Stimulated activated CD4-positive, alpha-beta T cell treated with anti-CD3 and anti-CD28 coated beads, TNF-alpha, amount 100 ng/mL, for 4 hours (primary cell): ENCODE data around the gene OR51B4.
"Not testable (repeated sequence)": the region's sequence is repeated elsewhere in the genome, so short reads cannot be mapped to it uniquely, and the experiment has no call there.

ENCODE experiments used
- DNase-seq, 3 experiments: peaks; one replicate each; pipeline ENCODE4 v3.0.0-alpha.2; 2020; ENCODE audit warnings: low read depth in 3 of 3

Gene OR51B4

DNA sequence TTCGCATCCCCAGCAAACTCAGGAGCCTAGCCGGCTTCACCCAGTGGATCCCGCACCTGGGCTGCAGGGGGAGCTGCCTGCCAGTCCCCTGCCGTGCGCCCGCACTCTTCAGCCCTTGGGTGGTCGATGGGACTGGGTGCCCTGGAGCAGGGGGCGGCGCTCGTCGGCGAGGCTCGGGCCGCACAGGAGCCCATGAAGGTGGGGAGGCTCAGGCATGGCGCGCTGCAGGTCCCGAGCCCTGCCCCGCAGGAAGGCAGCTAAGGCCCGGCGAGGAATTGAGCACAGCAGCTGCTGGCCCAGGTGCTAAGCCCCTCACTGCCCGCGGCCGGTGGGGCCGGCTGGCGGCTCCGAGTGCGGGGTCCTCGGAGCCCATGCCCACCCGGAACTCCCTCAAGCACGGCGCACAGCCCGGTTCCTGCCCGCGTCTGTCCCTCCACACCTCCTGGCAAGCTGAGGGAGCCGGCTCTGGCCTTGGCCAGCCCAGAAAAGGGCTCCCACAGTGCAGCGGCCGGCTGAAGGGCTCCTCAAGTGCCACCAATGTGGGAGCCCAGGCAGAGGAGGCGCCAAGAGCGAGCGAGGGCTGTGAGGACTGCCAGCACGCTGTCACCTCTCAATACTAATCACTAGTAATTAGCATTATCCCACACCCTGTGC lies 7.3 kb downstream of the OR51B4 start:
- not testable (repeated sequence) for DNase-seq

DNA sequence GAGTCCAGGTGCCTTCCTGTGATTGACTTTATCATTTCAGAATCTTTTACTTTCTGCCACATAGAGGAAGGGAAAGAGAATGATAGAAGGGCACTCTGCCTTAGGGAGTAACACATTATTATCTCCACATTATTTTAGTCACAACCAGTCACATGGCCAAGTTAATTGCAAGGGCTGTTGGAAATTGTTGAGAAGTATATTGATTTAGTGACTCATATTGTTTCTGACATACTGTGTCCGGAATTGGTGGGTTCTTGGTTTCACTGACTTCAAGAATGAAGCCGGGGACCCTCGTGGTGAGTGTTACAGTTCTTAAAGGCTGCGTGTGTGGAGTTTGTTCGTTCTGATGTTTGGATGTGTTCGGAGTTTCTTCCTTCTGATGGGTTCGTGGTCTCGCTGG lies 8.7 kb downstream of the OR51B4 start:
- no peak for DNase-seq

DNA sequence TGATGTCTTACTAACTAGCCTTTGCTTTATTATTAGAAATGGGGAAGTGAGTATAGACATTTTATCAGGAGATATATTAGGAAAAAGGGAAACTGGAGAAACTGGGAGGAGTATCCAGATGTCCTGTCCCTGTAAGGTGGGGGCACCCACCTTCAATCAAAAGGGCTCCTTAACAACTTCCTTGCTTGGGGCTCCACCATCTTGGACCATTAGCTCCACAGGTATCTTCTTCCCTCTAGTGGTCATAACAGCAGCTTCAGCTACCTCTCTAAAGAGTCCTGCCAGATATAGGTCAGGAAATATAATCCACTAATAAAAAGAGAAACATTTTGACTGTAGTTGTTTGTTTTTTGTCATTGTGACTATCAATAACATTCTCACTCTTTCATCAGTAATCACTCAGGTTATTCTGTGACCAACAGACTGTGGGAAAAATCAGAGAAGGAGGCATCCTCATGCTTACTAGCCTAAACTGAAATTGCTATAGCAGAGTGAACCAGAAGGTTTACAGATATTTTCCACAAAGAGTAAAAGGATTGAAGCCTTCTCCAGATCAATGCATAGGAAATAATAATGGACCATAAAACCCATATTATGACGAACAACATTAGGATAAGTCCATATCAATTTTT lies 10.4 kb downstream of the OR51B4 start:
- no peak for DNase-seq

DNA sequence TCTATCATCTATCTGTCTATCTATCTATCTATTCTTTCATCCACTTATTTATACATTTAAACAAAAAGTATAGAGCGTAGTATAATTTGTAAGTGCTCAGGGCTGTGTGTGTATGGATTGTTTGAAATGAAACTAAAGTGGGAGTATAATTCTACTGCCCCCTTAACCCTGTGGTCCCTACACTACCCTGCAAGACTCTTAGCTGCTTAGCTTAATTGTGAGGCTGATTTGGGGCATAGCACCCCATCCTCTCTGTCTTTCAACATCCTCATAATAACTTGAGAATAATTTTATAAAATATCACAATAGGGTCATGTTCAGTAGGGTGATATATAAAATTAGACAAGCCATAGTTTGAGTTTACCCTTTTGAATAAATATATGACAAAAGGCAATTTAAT lies 11.6 kb downstream of the OR51B4 start:
- no peak for DNase-seq

DNA sequence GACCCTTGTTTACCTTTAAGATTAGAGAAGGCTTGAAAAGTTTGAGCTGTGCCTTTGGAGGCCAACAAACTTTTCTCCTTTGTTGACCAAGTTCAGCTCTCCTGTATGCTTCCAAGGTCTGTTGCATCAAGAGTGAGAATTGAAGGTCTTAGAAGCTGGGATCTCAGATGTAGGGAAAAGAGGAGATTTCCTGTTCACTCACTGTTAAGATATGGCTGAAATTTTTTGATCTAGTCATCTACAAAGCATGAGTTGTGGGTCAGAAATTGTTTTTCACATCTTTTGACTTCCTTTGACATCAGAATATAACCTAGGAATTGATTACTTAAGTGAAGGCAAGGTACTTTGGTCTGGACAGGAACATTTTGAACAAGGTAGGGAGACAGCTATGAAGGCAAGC lies 12.1 kb downstream of the OR51B4 start:
- no peak for DNase-seq

DNA sequence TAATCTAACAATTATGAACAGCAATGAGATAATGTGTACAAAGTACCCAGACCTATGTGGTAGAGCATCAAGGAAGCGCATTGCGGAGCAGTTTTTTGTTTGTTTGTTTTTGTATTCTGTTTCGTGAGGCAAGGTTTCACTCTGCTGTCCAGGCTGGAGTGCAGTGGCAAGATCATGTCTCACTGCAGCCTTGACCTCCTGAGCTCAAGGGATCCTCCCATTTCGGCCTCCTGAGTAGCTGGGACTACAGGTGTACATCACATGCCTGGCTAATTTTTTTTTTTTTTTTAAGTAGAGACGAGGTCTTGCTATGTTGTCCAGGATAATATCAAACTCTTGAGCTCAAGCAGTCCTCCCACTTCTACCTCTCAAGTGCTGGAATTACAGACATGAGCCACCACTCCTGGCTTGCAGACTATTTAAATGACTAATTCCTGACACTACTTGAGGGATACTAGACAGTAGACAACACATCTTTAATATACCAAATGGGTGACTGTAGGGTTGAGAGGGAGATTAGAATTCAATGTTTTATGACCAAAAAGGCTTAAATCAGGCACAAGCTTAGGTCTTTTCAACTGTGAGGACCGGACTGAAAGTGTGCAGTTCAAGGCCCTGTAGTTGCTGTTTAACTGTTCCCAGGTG lies 12.7 kb downstream of the OR51B4 start:
- DNase-seq: no peak

DNA sequence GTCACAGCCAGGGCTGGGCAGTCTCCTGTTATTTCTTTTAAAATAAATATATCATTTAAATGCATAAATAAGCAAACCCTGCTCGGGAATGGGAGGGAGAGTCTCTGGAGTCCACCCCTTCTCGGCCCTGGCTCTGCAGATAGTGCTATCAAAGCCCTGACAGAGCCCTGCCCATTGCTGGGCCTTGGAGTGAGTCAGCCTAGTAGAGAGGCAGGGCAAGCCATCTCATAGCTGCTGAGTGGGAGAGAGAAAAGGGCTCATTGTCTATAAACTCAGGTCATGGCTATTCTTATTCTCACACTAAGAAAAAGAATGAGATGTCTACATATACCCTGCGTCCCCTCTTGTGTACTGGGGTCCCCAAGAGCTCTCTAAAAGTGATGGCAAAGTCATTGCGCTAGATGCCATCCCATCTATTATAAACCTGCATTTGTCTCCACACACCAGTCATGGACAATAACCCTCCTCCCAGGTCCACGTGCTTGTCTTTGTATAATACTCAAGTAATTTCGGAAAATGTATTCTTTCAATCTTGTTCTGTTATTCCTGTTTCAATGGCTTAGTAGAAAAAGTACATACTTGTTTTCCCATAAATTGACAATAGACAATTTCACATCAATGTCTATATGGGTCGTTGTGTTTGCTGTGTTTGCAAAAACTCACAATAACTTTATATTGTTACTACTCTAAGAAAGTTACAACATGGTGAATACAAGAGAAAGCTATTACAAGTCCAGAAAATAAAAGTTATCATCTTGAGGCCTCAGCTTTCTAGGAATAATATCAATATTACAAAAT lies 13.4 kb downstream of the OR51B4 start:
- no peak for DNase-seq

DNA sequence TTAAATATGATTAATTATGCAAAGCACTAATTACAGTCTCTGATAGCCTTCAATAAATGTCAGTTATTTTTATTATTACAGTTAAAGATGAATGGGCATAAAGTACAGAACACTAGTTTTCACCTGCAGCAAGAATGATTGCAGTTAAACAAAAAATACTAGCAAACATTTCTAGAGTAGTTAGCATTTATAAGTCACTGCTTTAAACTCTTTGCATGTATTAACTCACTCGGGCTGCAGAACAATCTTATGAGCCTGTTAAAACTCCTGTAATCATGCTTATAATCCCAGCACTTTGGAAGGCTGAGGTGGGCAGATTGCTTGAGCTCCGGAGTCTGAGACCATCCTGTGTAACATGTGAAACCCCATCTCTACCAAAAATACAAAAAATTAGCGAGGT lies 14.8 kb downstream of the OR51B4 start:
- DNase-seq: no peak

DNA sequence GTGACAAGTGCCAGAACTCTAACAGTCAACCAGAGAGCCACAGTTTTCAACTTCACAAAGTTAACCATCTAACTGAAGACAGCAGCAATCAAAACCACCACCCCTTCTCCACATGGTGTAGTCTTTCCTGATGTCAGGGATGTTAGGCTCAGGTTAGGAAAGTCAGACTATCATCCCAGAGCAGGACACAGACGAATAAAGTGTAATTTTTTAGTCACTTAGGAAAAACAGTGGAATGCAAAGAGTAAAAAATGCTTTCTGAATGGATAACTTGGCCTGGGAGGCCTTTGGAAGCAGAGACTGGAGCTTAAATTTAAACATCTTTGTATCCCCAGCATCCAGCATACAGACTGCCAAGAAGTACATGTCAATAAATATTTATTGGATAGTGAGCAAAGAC lies 15.4 kb downstream of the OR51B4 start:
- no peak for DNase-seq

DNA sequence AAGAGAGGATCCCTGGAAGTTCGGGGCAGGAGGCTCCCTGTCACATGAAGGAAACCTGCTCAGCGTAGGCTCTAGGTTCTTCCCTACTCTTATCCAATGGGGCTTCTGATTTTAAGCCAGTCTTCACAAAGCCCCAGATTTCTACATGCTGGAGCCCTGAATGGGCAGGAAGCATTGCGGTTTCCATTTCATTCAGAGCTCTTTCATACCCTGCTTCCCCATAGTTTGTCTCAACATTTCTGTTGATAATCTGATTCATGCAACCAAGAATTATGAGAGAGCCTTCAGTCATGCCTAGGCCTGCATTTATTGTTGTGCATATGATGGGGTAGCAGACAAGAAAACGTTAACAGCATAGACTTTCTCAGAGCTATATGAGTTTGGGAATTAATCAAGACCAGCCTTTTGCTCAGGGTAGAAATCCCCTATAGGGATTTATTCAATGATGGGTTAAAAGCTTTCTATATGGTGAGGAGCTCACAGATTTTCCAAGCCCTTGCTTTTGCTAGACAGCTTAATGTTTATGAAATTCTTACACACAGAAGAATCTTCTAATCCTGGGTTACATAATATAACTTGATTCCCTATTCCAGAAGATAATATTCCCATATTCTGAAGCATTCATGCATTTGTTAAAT lies 15.9 kb downstream of the OR51B4 start:
- DNase-seq: no peak

DNA sequence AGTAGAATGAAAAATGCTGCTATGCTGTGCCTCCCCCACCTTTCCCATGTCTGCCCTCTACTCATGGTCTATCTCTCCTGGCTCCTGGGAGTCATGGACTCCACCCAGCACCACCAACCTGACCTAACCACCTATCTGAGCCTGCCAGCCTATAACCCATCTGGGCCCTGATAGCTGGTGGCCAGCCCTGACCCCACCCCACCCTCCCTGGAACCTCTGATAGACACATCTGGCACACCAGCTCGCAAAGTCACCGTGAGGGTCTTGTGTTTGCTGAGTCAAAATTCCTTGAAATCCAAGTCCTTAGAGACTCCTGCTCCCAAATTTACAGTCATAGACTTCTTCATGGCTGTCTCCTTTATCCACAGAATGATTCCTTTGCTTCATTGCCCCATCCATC lies 17.1 kb downstream of the OR51B4 start:
- no peak for DNase-seq

DNA sequence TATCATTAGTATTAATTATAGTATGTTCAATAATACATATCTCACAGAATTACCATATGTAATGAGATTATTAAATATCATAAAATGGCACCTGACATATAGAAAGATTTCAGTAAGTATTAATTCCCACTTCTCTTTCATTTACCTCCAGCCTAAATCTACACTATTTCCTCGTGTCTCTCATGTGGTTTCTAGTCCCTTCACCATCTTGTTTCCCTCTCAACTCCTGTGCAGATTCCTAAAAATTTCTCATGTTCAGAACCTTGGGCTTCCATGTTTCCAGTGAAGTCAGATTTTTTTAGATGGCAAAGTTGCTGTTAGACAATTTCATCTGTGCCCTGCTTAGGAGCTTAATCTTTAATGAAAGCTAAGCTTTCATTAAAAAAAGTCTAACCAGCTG lies 17.9 kb downstream of the OR51B4 start:
- DNase-seq: no peak

DNA sequence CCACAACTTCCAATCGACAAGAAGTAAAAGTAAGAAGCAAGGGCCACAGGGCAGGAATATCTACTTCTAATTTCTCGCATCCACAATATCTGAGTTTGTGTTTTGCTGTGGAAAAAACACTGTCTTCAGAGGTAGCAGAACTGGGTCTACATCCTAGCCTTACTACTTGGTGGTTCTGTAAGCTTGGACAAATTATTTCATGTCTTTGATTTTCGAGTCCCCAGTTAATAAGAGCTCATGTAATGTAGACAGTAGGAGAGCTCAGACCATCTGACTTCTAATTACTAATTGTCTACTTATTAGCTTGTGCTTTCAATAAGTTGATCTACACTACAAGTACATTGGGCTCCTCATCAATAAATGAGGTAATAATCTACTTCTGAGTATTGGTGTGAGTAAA lies 18.7 kb downstream of the OR51B4 start:
- DNase-seq: no peak

DNA sequence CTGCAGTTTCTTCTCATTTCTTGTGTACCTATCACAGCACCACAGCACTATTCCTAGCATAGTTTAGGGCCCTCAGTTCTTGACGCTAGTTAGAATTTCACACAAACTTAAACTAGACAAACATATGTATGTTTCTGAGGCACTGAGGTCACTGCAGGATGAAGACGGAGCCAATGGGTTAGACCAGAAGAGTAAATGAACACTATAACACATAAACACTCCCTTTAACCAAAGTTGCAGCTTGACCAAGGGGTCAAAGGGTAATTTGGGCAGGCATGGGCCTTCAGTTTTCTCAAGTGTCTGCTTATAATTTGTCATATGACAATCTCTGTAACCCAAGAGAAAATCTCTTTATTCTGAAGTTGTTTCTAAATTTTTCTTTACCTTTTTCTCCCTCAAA lies 19.1 kb downstream of the OR51B4 start:
- DNase-seq: no peak

DNA sequence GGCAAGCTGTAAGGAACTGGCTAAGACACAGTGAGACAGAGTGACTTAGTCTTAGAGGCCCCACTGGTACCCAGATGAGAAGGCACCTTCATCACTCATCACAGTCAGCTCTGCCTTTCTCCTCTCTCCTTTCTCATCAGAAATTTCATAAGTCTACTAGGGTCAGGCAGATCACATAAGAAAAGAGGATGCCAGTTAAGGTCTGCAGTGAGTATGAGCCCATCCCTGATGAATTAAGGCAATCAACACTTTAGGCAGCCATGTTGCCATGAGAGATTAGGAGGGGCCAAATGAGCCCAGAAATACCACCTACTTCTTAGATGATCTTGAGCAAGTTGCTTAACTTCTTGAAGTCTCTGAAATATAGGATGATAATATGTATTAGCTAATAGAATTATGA lies 20.1 kb downstream of the OR51B4 start:
- no peak for DNase-seq

DNA sequence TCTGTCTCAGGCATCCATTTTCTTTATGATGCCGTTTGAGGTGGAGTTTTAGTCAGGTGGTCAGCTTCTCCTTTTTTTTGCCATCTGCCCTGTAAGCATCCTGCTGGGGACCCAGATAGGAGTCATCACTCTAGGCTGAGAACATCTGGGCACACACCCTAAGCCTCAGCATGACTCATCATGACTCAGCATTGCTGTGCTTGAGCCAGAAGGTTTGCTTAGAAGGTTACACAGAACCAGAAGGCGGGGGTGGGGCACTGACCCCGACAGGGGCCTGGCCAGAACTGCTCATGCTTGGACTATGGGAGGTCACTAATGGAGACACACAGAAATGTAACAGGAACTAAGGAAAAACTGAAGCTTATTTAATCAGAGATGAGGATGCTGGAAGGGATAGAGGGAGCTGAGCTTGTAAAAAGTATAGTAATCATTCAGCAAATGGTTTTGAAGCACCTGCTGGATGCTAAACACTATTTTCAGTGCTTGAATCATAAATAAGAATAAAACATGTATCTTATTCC lies 21.1 kb downstream of the OR51B4 start:
- no peak for DNase-seq

DNA sequence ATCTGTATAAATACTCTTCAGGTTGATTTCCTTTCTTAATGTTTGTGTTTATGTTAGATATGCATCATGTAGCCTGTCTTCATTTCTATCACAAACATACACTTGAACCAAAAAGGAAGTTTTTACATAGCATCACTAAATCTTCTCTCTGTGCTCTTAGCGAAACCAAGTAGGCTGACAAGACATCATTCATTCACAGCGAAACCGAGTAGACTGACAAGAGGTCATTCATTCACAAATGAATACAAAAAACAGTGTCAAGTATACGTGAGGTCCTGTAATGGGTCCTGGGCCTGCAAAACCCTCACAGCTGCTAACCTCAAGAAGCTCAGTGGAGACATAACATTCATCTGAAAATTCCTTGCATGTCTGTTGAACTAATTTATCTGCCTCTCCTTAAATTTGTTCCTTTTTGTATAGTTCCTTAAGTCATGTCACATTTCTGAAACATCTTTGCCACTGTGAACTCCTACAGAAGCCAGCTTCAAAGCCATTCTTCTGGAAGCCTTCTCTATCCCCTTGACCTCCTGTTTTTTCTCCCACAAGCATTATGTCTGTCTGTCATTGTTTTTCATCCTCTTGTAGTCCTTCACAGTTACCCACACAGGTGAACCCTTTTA lies 22.2 kb downstream of the OR51B4 start:
- no peak for DNase-seq

DNA sequence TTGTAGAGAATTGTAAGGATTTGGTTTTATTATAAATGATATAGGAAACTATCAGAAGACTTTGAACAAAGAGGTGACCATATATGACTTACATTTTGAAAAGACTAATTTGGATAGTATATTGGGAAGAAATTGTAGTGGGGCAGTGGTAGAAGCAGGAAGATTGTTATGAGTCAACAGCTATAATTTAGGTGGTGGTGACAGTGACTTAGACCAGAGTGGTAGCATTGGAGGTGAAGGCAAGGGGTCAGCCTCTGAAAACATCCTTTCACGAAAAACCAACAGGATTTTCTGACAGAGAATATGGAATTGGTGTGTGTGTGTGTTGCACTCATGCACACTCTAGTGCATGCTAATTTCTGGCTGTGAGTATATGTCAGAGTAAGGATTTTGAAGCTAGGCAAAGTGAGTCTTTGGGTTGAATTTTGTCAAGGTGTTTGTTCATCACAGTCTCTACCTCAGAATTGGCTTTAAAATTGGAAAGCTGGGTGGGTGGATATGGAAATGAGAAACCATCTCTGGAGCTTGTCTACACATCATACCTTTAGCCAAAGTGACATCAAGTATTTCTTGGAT lies 23.9 kb downstream of the OR51B4 start:
- no peak for DNase-seq

DNA sequence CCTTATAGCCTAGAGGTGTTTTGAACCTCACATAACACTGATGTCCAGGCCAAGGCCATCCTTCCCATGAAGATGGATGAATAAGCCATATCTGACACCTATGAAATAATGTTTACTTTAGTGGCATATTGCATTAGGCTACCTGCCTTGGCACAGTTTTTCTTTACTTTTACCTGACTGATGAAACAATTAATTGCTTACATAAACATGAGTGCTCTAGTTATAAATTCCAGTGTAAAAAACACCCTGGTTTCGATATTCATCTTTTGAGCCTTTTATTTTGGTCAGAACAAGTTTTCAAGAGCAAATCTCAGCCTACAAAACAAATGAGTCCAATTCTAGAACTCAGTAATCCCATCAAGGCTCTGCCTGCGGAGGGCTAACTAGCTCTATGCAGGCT lies 25.0 kb downstream of the OR51B4 start:
- no peak for DNase-seq

DNA sequence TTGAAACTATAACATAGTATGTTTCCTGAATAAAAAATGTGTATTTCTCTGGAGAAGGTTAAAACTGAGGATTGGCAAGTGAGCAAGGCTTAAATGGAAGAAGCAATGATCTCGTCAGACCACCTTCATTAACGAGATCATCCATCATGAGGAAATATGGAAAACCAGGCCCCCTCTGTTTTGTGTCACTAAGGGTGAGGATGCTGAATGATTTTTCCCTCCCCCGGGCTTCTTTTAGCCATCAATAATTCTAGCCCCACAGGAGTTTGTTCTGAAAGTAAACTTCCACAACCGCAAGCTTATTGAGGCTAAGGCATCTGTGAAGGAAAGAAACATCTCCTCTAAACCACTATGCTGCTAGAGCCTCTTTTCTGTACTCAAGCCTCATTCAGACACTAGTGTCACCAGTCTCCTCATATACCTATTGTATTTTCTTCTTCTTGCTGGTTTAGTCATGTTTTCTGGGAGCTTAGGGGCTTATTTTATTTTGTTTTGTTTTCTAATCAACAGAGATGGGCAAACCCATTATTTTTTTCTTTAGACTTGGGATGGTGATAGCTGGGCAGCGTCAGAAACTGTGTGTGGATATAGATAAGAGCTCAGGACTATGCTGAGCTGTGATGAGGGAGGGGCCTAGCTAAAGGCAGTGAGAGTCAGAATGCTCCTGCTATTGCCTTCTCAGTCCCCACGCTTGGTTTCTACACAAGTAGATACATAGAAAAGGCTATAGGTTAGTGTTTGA lies 26.2 kb downstream of the OR51B4 start:
- DNase-seq: no peak
